OCI-LY7 (cell line): ENCODE measurements around the gene RAB27B.

ENCODE experiments used
- CTCF ChIP-seq: fragments of 200-600 bp; sonication (generic); conservative IDR thresholded peaks from 2 replicates; pipeline ENCODE4 v1.5.1; 2014; ENCODE audit warnings: mild to moderate bottlenecking, antibody characterized with exemption, low read length, moderate library complexity, mixed read lengths
- EZH2phosphoT487 ChIP-seq: fragments of 200-600 bp; sonication (generic); IDR thresholded peaks from 2 replicates; pipeline ENCODE4 v1.6.1; 2018; ENCODE audit warnings: low read depth, borderline replicate concordance, mild to moderate bottlenecking, mixed run types, antibody characterized with exemption, low read length, moderate library complexity, mixed read lengths

- no peak for TF ChIP-seq CTCF
- no peak for TF ChIP-seq EZH2phosphoT487
Measured at GRCh38 chr18:54888378-54888777, 60.1 kb downstream of the RAB27B start.
